Activated naive CD4-positive, alpha-beta T cell treated with anti-CD3 and anti-CD28 coated beads, Interleukin-2, amount 50 U/mL, for 16 hours (primary cell): ENCODE data around the gene LRRC14B.
"Not testable (repeated sequence)": the region's sequence is repeated elsewhere in the genome, so short reads cannot be mapped to it uniquely, and the experiment has no call there.

Source experiments
- DNase-seq: peaks from one replicate; pipeline ENCODE4 v3.0.0-alpha.2; 2020

The LRRC14B gene

DNA sequence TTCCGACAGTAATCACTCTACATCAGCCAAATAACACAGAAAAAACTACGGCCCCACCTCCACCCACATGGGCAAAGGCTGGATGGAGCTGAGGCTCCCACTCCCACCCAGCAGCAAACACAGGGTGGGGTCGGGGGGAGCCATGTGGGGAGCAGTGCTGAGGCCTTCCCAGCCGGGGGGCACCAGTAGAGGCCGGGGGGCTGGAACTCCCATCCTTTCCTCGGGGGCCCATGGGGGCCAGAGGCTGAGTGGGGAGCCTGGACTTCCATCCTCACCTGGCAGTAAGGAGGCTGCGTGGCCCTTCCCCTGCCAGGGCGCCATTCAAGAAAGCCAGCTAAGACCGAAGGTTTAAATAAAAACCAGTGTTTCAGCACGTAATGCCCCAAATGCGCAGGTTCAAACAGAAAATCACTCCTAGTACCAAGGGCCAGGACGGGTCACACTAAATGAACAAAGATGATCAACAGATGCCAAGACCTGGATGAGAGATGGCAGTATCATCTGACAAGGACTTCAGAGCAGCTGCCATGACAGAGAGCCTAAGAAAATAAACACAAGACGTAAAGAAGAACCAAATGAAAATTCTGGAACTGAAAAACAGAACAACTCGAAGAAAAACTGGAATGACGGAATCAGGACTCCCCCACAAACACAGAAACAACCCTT, 17.3 kb downstream of the LRRC14B start:
- DNase-seq = no peak

- no peak for DNase-seq
These were observed 22.6 kb downstream of the LRRC14B start for GRCh38 chr5:213803-214395.

DNA sequence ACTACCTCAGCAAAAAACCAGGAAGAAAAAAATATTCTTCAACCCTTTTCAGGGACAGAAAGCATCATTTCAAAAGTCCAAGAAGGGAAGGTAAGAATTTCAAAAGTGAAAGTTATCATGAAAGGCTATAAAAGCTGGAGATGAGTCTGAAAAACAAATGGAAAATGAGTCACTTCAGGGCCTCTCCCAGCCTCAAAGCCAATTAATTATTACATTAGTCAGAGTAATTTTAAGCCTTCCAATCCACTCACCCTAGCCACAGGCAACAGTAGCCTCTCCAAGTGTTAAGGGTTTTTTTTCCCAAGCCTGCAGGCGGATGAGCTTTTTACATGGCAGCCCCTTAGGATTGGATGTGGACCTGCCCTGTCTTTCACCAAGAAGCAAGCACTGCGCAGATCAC, 24.0 kb downstream of the LRRC14B start:
- DNase-seq = not testable (repeated sequence)

DNA sequence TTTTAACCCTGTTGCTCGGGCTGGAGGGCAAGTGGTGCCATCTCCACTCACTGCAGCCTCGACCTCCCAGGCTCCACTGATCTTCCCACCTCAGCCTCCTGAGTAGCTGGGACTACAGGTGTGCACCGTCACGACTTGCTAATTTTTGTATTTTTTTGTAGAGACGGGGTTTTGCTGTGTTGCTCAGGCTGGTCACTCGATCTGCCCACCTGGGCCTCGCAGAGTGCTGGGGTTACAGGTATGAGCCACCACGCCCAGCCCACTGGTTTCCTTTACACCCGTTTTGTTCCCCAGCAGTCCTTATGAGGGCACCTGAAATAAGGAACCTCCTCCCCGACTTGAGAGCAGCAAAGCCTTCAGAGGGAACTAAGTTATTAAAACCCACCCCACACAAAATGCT, 24.8 kb downstream of the LRRC14B start:
- not testable (repeated sequence) for DNase-seq

GRCh38 chr5:217494-218456, 26.5 kb downstream of the LRRC14B start, which contains the start of the genes CCDC127 and SDHA:
Gene CCDC127, minus strand, starts transcription at chr5:218153. Its CDS starts 1,304 bp downstream, at chr5:216849.
Gene SDHA, plus strand, starts transcription at chr5:218320. Its CDS starts 36 bp downstream, at chr5:218356.
- DNase-seq = peak; percentile 98

GRCh38 chr5:218457-219291, 27.4 kb downstream of the LRRC14B start:
- no peak for DNase-seq

- DNase-seq = peak; percentile 26
These were observed 28.2 kb downstream of the LRRC14B start for GRCh38 chr5:219460-219863.

GRCh38 chr5:219991-220390, 28.7 kb downstream of the LRRC14B start:
- DNase-seq = no peak

- not testable (repeated sequence) for DNase-seq
These were observed 31.8 kb downstream of the LRRC14B start for GRCh38 chr5:222951-223715.

DNA sequence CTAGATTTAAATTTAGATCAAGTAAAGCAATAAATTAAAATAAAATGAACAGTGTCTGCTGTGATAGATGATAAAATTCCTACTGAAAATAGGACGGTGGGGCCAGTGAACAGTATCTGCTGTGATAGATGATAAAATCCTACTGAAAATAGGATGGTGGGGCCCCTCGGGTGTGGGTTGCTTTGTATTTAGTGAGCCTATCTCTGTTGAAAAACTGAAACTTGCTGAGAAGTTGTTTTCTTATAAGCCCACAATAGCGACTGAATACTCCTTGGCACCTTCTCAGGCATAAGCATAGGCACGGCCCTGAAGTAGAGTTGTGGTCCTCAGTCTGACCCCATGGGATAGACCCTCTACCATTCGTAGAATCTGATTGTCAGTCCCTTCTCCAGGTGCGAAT, 32.5 kb downstream of the LRRC14B start:
- DNase-seq = no peak

DNA sequence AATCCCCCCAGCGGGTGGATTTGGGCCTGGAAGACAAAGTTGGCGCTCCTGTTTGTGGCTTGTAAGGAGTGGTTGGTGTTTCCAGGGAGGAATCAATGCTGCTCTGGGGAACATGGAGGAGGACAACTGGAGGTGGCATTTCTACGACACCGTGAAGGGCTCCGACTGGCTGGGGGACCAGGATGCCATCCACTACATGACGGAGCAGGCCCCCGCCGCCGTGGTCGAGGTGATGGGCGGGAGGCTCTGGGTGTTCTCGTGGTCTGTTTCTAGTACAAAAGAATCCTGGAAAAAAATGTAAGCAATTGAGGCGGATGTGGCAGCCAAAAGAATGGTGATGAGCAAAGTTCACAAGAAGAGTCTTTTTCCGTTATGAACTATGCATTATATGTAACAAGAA, 34.0 kb downstream of the LRRC14B start:
- no peak for DNase-seq

DNA sequence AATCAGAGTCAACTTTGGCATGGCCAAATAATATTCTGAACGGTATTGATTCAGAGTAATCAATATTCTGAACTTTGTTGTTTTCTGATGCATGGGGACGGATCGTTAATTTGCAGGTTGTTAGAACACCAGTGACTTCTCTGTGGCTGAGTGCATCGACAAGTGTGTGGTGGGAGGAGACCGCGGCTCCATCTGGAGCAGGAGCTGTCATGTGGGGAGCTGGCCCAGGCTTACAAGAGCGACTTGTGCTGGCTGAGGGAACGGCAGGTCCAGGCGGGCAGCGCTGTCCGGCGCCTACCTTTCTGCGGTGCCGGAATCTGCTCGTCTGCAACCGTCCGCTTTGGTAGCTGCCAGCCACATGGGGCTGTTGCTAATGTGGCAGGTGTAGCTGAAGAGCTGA, 36.1 kb downstream of the LRRC14B start:
- DNase-seq = not testable (repeated sequence)

- no peak for DNase-seq
These were observed 37.6 kb downstream of the LRRC14B start for GRCh38 chr5:228886-229285.

DNA sequence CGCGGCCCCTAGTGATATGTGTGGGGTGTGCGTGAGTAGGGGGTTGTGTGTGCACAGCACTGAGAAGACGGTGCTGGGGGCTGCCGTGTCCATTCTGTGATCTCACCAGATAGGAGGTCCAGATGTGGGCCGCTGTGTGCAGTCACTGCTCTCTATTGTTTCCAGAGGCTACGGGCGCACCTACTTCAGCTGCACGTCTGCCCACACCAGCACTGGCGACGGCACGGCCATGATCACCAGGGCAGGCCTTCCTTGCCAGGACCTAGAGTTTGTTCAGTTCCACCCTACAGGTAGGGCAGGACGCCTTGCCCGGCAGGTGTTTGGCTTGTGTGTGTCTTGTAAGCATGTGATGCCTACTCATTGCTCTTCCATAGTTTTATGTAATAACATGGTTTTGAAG, 39.4 kb downstream of the LRRC14B start:
- DNase-seq = no peak

GRCh38 chr5:231661-232060, 40.4 kb downstream of the LRRC14B start:
- DNase-seq = no peak

- DNase-seq = not testable (repeated sequence)
These were observed 42.1 kb downstream of the LRRC14B start for GRCh38 chr5:233426-233825.

- no peak for DNase-seq
These were observed 43.2 kb downstream of the LRRC14B start for GRCh38 chr5:234450-234849.

- DNase-seq = not testable (repeated sequence)
These were observed 44.2 kb downstream of the LRRC14B start for GRCh38 chr5:235527-235926.

DNA sequence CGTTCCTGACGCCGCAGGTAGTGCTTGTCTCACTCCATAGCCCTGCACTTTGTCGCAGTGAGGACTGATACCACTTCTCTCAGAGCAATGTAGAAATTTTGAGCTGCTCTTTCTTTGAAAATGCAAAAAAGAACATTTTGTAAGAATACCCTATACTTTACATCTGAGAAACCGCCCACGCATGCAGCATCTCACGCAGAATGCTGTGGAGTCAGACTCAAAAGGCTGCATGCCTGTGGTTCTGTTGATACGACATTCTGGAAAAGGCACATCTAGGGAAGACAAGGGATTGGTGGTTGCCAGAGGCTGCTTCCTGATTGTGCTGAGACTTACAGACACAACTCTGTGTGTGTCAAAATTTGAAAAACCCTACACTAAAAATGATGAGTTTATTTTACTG, 46.6 kb downstream of the LRRC14B start:
- not testable (repeated sequence) for DNase-seq

- not testable (repeated sequence) for DNase-seq
These were observed 49.3 kb downstream of the LRRC14B start for GRCh38 chr5:240550-240949.

- DNase-seq = not testable (repeated sequence)
These were observed 49.9 kb downstream of the LRRC14B start for GRCh38 chr5:241045-241669.
